ENCODE measurements around the gene TERB1.

DNA sequence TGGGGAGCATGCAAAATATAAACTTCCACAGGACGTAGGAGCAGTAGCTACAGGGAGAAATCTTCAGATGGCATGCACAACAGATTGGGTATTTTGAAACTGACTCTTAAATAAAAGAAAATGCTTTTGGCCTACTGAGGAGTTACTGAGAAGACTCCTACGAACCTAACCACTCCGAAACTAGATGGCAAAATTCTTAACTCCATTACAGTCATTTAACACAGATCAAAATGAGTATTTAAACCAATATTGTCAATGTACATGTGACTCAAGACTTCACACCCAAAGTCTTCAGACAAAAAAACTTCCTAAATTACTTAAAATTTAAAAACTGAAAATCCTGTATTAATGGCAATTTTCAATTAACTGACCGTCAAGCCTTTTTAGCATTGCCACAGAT, 8.4 kb upstream of the TERB1 start:
- no peak for TF ChIP-seq POLR2A (IDR thresholded peaks at IDR 0.05; ENCODE audit: low read length)
- no peak for TF ChIP-seq GATA1 (IDR thresholded peaks at IDR 0.05; ENCODE audit: low read depth, low read length)
